ENCODE results near the gene ADPRHL1.

- TF ChIP-seq CTCF (IDR thresholded peaks at IDR 0.05; ENCODE audit: low read length), result no peak
- no peak for TF ChIP-seq EZH2 (optimal IDR thresholded peaks at IDR 0.05; ENCODE audit: low read depth, low read length)
These were observed 88.2 kb downstream of the ADPRHL1 start for GRCh38 chr13:113364901-113365582.

Measured in MM.1S (cell line).